ENCODE data around the gene VANGL1.

VANGL1 gene

GRCh38 chr1:115669886-115670285 is 28.1 kb downstream of the VANGL1 start:
- no peak for DNase-seq

GRCh38 chr1:115670476-115671175 is 28.9 kb downstream of the VANGL1 start:
- no peak for DNase-seq

DNA sequence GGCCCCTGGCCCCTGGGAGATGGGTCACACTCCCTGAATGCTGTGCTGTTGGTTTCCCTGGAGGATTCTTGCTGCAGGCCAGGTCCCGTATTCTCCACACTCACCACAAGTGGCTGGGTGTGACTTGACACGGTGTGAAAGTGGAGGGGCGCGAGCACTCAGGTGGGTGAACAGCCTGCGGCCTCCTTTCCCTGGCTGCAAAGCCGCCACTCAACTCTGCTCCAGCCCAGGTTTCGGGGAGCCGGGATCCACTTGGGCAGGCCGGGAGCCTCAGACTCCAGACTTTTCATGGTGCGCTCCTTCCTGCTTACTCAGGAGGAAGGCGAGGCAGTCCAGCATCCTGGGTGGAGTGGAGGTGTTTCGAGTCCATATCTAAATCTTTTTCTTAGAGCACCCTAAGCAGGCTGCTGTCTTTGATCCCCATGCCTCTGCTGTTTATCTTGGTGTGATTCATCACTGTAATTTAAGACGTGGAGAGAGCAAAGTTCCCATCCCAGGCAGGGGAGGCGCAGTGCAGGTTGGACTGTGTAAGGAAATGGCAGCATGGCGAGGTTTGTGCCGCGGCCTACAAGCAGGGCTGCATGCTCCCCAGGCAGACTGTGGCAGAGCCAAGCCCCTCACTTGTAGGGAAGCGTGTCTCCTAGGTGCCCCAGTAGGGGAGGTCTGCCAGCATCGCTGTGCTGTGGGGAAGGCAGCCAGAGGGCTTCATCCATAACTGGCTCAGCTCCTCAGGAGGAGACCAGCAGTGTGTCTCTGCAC is 29.6 kb downstream of the VANGL1 start:
- DNase-seq: no peak

GRCh38 chr1:115672224-115673009 is 30.6 kb downstream of the VANGL1 start:
- DNase-seq: no peak

DNA sequence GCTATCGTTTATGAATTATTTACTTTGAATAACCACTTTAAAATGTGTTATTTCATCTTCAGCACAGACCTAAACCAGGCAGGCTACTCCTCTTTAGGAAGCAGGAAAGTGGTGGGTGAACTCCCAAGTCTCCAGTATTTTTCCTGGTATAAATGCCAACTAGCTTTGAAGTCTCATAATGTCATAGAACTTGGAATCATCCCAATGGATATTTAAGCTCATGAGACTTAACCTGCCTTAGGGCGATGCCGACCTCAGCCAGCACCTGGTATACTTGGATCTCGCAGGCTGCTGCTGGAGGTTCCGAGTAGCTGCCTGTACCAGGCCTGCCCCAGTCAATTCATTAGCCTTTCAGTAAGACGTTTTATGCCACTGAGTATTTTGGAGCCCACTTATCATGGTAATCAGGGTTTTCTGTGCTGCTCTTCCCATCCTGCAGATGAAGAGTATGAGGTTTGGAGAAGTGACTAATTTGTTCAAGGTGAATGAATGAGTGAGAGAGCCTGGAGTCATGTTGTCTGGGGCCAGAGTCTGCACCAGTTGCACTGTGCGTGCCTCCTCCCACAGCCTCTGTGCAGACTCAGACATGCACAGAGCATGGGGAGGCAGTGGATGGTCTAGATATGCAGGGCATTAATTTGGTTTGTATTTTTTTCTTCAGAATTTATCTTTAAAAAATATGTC is 34.9 kb downstream of the VANGL1 start:
- no peak for DNase-seq

- no peak for DNase-seq
Observed at GRCh38 chr1:115677182-115677555, 35.4 kb downstream of the VANGL1 start.

DNA sequence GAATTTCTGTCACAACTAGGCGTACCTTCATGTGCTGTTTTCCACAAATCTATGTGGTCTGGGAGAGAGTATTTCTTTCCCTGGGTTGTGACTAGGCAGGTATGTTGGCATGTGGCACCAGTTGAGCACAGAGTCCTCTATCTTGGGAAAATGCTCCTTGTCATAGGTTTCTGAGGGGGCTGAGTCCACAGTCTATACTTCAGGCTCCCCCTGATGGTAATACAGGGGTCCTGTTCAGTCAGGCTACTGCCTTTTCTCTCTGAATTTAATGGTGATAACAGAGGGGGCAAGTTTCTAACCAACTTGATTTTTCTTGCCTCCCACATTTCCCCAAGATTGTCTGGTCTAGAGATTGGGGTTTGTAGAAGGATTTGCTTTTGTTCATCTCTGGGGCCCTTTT is 35.8 kb downstream of the VANGL1 start:
- DNase-seq: no peak

- DNase-seq: no peak
Observed at GRCh38 chr1:115678141-115678540, 36.4 kb downstream of the VANGL1 start.

DNA sequence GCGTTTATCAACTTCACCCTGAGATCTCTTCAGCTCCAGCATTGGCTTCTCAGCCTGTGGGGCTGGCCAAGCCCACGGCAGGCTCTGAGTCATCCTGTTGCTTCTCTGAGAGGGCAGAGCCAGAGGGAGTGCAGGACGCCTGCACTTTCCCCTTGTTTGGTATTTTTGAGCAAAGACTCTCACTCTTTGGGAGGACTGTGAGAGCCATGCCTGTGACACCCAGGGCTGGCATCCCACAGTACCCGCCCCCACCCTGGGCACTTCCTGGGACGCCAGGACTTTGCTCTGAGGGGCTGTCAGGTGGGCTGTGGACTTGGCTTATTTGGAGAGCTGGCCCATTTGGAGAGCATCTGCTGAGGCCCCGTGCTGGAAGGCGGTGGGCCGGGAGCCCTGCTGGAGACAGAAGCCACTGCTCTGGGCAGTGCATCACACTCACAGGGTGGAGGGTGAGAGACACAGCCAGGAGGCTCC is 37.4 kb downstream of the VANGL1 start:
- DNase-seq: no peak

- DNase-seq: no peak
Observed at GRCh38 chr1:115680730-115681111, 39.0 kb downstream of the VANGL1 start.

DNA sequence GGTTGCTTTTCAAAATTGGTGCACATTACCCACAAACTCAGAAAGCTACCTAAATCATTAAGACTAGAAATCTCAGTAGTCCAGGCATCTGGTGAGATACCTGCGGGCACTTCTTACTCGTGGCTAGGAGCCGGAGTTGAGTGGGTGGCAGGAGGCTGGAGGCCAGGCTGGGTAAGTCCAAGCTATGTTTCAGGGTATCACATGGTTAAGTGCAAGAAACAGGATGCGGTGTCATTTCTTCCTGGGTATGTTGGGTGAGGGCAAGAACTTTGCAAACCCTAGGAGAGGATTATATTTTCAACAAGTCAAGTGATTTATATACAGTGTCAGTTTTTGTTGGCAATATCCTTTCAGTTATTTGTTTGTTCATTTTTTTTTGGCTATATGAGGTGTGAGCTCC is 41.0 kb downstream of the VANGL1 start:
- DNase-seq: no peak

DNA sequence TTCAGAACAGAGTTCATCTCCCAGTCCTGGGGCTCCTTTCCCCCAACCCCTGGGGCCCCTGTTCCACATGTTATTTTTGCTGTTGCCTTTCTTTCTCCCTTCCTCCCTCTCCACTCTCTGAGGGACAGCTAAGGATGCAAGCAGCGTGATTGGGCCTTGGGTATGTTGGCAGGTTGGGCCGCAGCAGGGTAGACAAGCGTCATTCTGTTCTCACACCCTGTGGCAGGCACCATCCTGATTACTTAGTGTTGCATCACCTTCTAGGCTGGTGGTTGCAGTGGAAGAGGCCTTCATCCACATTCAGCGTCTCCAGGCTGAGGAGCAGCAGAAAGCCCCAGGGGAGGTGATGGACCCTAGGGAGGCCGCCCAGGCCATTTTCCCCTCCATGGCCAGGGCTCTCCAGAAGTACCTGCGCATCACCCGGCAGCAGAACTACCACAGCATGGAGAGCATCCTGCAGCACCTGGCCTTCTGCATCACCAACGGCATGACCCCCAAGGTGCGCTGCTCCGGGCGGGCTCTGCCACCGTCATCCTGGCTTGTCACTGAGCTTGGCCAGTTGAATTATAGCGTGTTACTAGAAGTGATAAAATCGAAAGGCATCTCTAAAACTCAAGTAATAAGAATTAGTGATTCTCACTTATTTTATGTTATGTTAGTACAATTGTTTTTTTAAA is 43.4 kb downstream of the VANGL1 start:
- no peak for DNase-seq

- no peak for DNase-seq
Observed at GRCh38 chr1:115687744-115688143, 46.0 kb downstream of the VANGL1 start.

- no peak for DNase-seq
Observed at GRCh38 chr1:115690972-115691371, 49.2 kb downstream of the VANGL1 start.

- no peak for DNase-seq
Observed at GRCh38 chr1:115692224-115692623, 50.5 kb downstream of the VANGL1 start.

DNA sequence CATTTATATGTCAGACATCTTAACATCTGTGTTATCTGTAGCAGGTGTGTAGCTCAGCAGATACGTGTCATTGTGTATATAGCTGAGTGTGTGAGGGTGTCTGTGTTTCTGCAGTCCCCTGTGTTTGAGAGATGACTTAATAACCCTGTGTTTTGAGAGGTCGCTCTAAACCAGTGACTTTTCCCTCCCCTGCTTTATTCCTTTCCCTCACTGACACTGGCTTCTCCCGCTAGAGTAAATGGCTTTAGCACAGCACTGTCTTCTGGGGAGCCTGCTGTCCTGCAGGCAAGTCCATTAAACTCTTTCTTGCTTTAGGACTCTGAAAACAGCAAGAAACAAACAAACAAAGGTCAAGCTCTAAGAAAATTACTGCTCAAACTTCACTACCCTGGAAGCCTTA is 53.0 kb downstream of the VANGL1 start:
- no peak for DNase-seq

GRCh38 chr1:115697619-115698018 is 55.8 kb downstream of the VANGL1 start:
- DNase-seq: no peak

GRCh38 chr1:115701090-115701489 is 59.3 kb downstream of the VANGL1 start:
- no peak for DNase-seq

- DNase-seq: no peak
Observed at GRCh38 chr1:115702959-115703358, 61.2 kb downstream of the VANGL1 start.

GRCh38 chr1:115705085-115705951 is 63.5 kb downstream of the VANGL1 start:
- no peak for DNase-seq

- no peak for DNase-seq
Observed at GRCh38 chr1:115705963-115706362, 64.2 kb downstream of the VANGL1 start.

Measured in CD4-positive, alpha-beta T cell treated with Interferon alpha-2 for 1 hour (primary cell).